Measurements from ENCODE around the gene IMPACT.

IMPACT gene, protein sequence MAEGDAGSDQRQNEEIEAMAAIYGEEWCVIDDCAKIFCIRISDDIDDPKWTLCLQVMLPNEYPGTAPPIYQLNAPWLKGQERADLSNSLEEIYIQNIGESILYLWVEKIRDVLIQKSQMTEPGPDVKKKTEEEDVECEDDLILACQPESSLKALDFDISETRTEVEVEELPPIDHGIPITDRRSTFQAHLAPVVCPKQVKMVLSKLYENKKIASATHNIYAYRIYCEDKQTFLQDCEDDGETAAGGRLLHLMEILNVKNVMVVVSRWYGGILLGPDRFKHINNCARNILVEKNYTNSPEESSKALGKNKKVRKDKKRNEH

DNA sequence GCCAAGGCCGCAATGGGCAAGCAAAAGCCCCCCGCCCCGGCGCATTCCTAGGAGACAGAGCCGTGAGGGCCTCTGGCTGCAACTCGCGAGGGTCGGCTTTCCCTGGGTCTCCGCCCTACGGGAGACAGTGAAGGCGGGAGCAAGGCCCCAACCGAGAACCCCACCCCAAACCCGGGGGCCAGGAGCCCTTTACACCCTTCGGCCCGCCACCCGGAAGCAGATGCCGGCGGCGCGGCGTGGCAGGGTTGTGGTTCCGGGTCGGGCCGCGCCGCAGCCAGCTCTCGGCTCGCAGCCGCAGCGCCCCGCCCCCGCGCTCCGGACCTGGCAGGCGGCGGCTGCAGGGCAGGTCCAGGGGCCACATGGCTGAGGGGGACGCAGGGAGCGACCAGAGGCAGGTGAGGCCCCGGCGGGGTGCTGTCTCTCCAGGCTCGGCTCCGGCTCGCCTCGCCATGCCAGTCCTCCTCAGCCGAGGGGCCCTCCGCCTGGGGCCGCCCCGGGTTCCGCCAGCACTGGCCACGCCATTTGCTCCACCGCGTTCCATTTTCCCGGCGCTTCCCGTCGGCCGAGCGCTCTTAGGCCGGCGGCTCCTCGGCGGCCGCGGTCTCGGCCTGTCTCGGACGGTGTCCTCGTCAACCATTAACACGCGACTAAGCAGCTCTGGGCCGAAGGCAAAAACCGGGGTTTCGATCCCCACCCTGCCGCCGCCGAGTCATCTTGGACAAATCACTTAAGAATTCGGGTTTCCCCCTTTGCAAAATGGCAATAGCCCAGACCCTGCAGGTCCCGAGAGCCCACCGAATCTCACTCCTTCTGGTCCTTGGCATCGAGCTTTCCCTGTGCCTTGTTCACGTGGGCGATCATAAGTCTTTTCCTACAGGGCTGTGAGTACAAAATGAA lies at the start of gene IMPACT:
TSS of gene IMPACT (plus strand) at position 273 of the 897 bp plus-strand sequence. CDS start at position 360, 87 bp downstream.
- Histone ChIP-seq H3K9me3 (ENCODE audit: low read depth, low read length) (no peaks in the 10 kb centered on the region), H3K36me3 (ENCODE audit: insufficient read depth, low read length) (peaks cover 9% of the 10 kb centered on the region; the same call in 1 of the 2 replicates), H3K4me3 (peak within 1 kb of the TSS; percentile 96), H3K9ac (ENCODE audit: insufficient read length) (peak within 1 kb of the TSS; percentile 96), H3K27ac (peak within 1 kb of the TSS; percentile 61)
- TF ChIP-seq FOXP2 (optimal IDR thresholded peaks at IDR 0.05; ENCODE audit: control extremely low read depth, extremely low read length, insufficient read depth) = no peak
- peak; percentile 70 for TF ChIP-seq POLR2AphosphoS5 (IDR thresholded peaks at IDR 0.05; ENCODE audit: borderline replicate concordance, low read depth, low read length)
- no peak for DNase-seq (ENCODE audit: low read depth, low spot score)

DNA sequence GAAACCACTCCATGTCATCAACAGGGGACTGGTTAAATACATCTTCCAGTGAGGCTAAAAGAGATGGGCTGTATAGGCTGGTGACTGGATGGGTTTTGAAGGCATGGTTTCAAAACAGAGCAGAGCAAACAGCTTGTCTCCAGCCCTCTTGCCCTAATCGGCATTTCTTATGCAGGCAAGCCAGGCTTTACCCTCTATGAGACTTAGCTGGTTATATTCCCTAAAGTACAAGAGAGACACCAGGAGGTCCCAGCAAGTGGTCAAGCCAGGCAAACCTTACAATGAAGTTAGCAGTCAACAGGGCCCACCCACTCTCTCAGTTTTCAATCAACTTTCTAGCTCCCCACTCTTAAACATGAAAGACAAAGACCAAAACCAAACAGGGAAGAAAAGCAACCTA lies 47.9 kb upstream of the IMPACT start:
- H3K4me3 ChIP-seq = no peak overlapping the region

DNA sequence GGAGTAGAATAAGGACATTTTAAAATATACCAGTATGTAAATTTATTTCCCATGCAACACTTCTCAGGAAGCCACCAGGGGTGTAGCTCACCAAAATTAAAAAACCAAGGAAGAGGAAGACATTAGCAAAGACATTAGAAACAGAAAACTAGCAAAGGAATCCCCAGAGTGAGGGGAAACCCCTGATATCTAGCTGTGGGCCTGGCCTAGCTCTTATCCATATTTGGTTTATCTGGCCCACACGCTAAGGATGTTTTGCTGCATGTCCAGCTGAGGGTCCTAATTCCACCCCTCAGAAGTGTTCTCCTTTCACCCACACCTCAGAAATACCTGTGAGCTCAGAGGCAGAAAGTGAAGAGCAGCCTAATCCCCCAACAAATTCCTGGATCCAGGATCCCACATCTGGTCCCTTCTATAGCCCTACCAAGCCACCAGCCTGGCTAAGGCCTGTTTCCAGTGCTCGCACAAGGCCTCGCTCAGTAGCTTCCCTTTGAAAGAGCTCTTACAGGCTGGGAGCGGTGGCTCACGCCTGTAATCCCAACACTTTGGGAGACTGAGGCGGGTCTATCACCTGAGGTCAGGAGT lies 46.2 kb upstream of the IMPACT start:
- H3K36me3 ChIP-seq (ENCODE audit: insufficient read depth, low read length) = peaks cover 23% of the 10 kb centered on the region
- H3K9me3 ChIP-seq (ENCODE audit: low read depth, low read length) = no peaks in the 10 kb centered on the region
- H3K27ac ChIP-seq = no peak overlapping the region
- no peak overlapping the region for H3K9ac ChIP-seq (ENCODE audit: insufficient read length)
- H3K4me3 ChIP-seq = no peak overlapping the region
- TF ChIP-seq FOXP2 (optimal IDR thresholded peaks at IDR 0.05; ENCODE audit: control extremely low read depth, extremely low read length, insufficient read depth) (no peak), EZH2 (IDR thresholded peaks at IDR 0.05) (no peak), POLR2AphosphoS5 (IDR thresholded peaks at IDR 0.05; ENCODE audit: borderline replicate concordance, low read depth, low read length) (no peak)
- DNase-seq (ENCODE audit: low read depth, low spot score) = no peak

More for the DNA sequence above, 47.9 kb upstream of the IMPACT start:
- Histone ChIP-seq H3K9ac (ENCODE audit: insufficient read length) (no peak overlapping the region), H3K36me3 (ENCODE audit: insufficient read depth, low read length) (peaks cover 32% of the 10 kb centered on the region), H3K27ac (no peak overlapping the region), H3K9me3 (ENCODE audit: low read depth, low read length) (no peaks in the 10 kb centered on the region)
- DNase-seq (ENCODE audit: low read depth, low spot score) = no peak
- TF ChIP-seq POLR2AphosphoS5 (IDR thresholded peaks at IDR 0.05; ENCODE audit: borderline replicate concordance, low read depth, low read length) (no peak), FOXP2 (optimal IDR thresholded peaks at IDR 0.05; ENCODE audit: control extremely low read depth, extremely low read length, insufficient read depth) (no peak), EZH2 (IDR thresholded peaks at IDR 0.05) (no peak)

DNA sequence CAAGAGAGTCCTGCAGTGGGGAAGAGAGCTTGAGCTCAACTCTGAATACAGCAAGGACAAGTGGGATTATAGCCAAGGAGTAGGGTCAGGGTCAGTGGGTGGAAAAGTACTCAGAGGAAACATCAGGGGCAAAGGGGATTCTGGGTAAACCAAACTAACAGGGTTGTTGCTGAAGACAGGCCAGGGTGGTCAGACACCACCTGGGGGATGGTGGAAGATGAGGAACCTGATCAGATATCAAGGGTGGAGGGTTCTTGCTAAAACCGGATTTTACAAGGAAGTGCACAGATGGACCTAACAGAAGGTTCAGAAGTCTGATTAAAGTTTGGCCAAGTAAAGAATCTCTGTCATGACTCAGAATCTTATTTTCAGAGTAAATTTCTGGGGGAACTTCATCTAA lies 45.3 kb upstream of the IMPACT start:
- no peak for TF ChIP-seq POLR2AphosphoS5 (IDR thresholded peaks at IDR 0.05; ENCODE audit: borderline replicate concordance, low read depth, low read length)
- Histone ChIP-seq H3K27ac (no peak overlapping the region), H3K9ac (ENCODE audit: insufficient read length) (no peak overlapping the region), H3K9me3 (ENCODE audit: low read depth, low read length) (no peaks in the 10 kb centered on the region), H3K36me3 (ENCODE audit: insufficient read depth, low read length) (peaks cover 15% of the 10 kb centered on the region; the same call in 1 of the 2 replicates), H3K4me3 (no peak overlapping the region)
- DNase-seq (ENCODE audit: low read depth, low spot score) = no peak

DNA sequence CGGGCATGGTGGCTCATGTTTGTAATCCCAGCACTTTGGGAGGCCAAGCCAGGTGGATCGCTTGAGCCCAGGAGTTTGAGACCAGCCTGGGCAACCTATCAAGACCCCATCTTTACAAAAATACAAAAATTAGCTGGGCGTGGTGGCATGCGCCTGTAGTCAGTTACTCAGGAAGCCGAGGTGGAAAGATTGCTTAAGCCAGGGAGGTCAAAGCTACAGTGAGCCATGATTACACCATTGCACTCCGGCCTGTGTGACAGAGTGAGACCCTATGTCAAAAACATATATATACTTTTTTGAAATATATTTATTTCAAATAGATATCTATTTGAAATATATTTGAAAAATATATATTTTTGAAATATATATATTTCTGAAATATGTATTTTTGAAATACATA lies 39.8 kb upstream of the IMPACT start:
- no peak for DNase-seq (ENCODE audit: low read depth, low spot score)
- H3K4me3 ChIP-seq = no peak overlapping the region
- no peaks in the 10 kb centered on the region for H3K9me3 ChIP-seq (ENCODE audit: low read depth, low read length)
- TF ChIP-seq POLR2AphosphoS5 (IDR thresholded peaks at IDR 0.05; ENCODE audit: borderline replicate concordance, low read depth, low read length) (no peak), FOXP2 (optimal IDR thresholded peaks at IDR 0.05; ENCODE audit: control extremely low read depth, extremely low read length, insufficient read depth) (no peak), EZH2 (IDR thresholded peaks at IDR 0.05) (no peak)
- H3K27ac ChIP-seq = no peak overlapping the region
- H3K36me3 ChIP-seq (ENCODE audit: insufficient read depth, low read length) = no peaks in the 10 kb centered on the region
- H3K9ac ChIP-seq (ENCODE audit: insufficient read length) = no peak overlapping the region

DNA sequence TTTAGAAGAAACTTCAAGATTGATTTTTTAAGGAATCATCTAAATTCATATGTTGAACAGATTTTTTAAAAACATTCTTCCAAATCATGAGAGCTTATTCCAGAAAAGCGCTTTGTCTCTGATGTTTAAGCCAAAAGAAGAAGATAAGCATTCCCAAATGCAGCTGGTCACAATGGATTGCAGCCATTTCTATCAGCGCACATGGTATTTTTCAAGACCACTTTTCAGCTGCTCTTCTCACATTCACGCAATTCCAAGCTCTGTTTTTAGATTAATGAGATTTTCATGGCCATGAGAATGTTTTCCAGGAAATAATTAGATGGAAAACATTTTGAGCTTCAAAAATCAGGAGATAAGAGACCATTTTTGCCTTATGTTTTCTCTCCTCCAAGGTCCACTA lies 37.5 kb upstream of the IMPACT start:
- Histone ChIP-seq H3K9me3 (ENCODE audit: low read depth, low read length) (no peaks in the 10 kb centered on the region), H3K9ac (ENCODE audit: insufficient read length) (no peak overlapping the region), H3K27ac (no peak overlapping the region), H3K36me3 (ENCODE audit: insufficient read depth, low read length) (no peaks in the 10 kb centered on the region), H3K4me3 (no peak overlapping the region)
- no peak for TF ChIP-seq POLR2AphosphoS5 (IDR thresholded peaks at IDR 0.05; ENCODE audit: borderline replicate concordance, low read depth, low read length)
- TF ChIP-seq EZH2 (IDR thresholded peaks at IDR 0.05) = no peak
- no peak for TF ChIP-seq FOXP2 (optimal IDR thresholded peaks at IDR 0.05; ENCODE audit: control extremely low read depth, extremely low read length, insufficient read depth)
- DNase-seq (ENCODE audit: low read depth, low spot score) = no peak

DNA sequence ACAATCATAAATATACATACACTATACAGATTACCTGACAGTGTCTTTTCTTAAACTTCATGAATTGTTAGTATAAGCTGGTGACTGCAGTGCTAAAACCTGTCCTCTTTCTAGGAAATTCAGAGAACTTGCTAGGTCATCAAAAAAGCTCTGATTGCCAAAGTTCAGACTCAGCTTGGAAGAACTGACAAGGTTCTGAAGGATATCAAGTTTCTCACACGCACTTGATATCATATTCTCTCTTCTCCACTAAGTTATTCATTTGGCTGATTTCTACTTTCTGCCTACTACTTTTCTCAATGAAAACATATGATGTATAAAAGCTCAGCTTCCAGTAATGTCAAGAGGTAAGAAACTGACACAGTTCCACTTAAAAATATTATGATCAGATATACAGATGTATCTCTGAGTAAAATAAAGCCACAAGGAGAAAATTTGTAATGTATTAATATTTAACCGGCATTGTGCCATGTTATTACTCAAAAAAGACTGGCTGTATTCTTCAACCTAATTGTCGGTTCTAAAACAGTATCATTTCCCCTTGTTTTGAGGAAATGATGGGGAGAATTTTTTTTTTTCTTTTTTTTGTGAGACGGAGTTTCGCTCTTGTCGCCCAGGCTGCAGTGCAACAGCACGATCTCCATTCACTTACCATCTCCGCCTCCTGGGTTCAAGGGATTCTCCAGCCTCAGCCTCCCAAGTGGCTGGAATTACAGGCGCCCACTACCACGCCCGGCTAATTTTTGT lies 31.2 kb upstream of the IMPACT start:
- TF ChIP-seq POLR2AphosphoS5 (IDR thresholded peaks at IDR 0.05; ENCODE audit: borderline replicate concordance, low read depth, low read length) = no peak
- no peak for TF ChIP-seq FOXP2 (optimal IDR thresholded peaks at IDR 0.05; ENCODE audit: control extremely low read depth, extremely low read length, insufficient read depth)
- no peak for TF ChIP-seq EZH2 (IDR thresholded peaks at IDR 0.05)
- H3K9me3 ChIP-seq (ENCODE audit: low read depth, low read length) = no peaks in the 10 kb centered on the region
- no peak for DNase-seq (ENCODE audit: low read depth, low spot score)
- H3K4me3 ChIP-seq = peak overlapping the region; percentile 28; the same call in 1 of the 2 replicates
- H3K27ac ChIP-seq = no peak overlapping the region
- no peaks in the 10 kb centered on the region for H3K36me3 ChIP-seq (ENCODE audit: insufficient read depth, low read length)
- H3K9ac ChIP-seq (ENCODE audit: insufficient read length) = no peak overlapping the region
